H9 (cell line): ENCODE data around the gene ARGFX. TPM values are rescaled to one million over a fixed set of nuclear protein-coding genes. Genes with fewer than 3 reads are reported as not detected.

Experiments
- DNase-seq: peaks from one replicate; pipeline ENCODE4 v3.0.0-alpha.2; 2017
- H2AFZ ChIP-seq: one replicate; pipeline ENCODE4 v1.6.1; 2013; ENCODE audit warnings: mild to moderate bottlenecking, low read length, control low read depth, moderate library complexity
- H2AK5ac ChIP-seq: 2 replicates; pipeline ENCODE4 v1.6.1; 2013; ENCODE audit warnings: low read length, control low read depth, mixed read lengths; ENCODE audit not compliant: insufficient read length
- H2BK120ac ChIP-seq: one replicate; pipeline ENCODE4 v1.6.1; 2013; ENCODE audit warnings: low read depth, mild to moderate bottlenecking, low read length, control low read depth, inconsistent platforms; ENCODE audit not compliant: poor library complexity, severe bottlenecking
- H2BK12ac ChIP-seq: 2 replicates; pipeline ENCODE4 v1.6.1; 2013; ENCODE audit warnings: low read length, control low read depth, mixed read lengths, low read depth; ENCODE audit not compliant: insufficient read length
- H2BK15ac ChIP-seq: 2 replicates; pipeline ENCODE4 v1.6.1; 2013; ENCODE audit warnings: low read depth, low read length, control low read depth
- H2BK20ac ChIP-seq: one replicate; pipeline ENCODE4 v1.6.1; 2013; ENCODE audit warnings: low read depth, mild to moderate bottlenecking, low read length, control low read depth, inconsistent platforms; ENCODE audit not compliant: poor library complexity, severe bottlenecking
- H2BK5ac ChIP-seq: 2 replicates; pipeline ENCODE4 v1.6.1; 2013; ENCODE audit warnings: low read length, control low read depth, mixed read lengths; ENCODE audit not compliant: insufficient read length
- H3K14ac ChIP-seq: 2 replicates; pipeline ENCODE4 v1.6.1; 2013; ENCODE audit warnings: low read length, control low read depth; ENCODE audit not compliant: insufficient read depth
- H3K18ac ChIP-seq: 2 replicates; pipeline ENCODE4 v1.6.1; 2013; ENCODE audit warnings: low read depth, mild to moderate bottlenecking, mixed read lengths, low read length, control low read depth; ENCODE audit not compliant: insufficient read length
- H3K23ac ChIP-seq: 2 replicates; pipeline ENCODE4 v1.6.1; 2013; ENCODE audit warnings: low read length, control low read depth, mixed read lengths, low read depth; ENCODE audit not compliant: insufficient read length
- H3K23me2 ChIP-seq: 2 replicates; pipeline ENCODE4 v1.6.1; 2013; ENCODE audit warnings: low read depth, mild to moderate bottlenecking, mixed read lengths, low read length, control low read depth; ENCODE audit not compliant: insufficient read length, poor library complexity, severe bottlenecking
- H3K27ac ChIP-seq: 2 replicates; pipeline ENCODE4 v1.5.1; 2013; ENCODE audit warnings: low read length, control low read depth, mixed read lengths, low read depth; ENCODE audit not compliant: insufficient read length
- H3K27me3 ChIP-seq: 2 replicates; pipeline ENCODE4 v1.6.1; 2013; ENCODE audit warnings: low read length, control low read depth, inconsistent platforms; ENCODE audit not compliant: insufficient read depth
- H3K4ac ChIP-seq: 2 replicates; pipeline ENCODE4 v1.6.1; 2013; ENCODE audit warnings: low read depth, mild to moderate bottlenecking, control low read depth, inconsistent platforms, low read length, moderate library complexity
- H3K4me1 ChIP-seq: 2 replicates; pipeline ENCODE4 v1.6.1; 2013; ENCODE audit warnings: low read length, control low read depth, inconsistent platforms; ENCODE audit not compliant: insufficient read depth
- H3K4me2 ChIP-seq: 2 replicates; pipeline ENCODE4 v1.6.1; 2013; ENCODE audit warnings: low read length, control low read depth, mixed read lengths; ENCODE audit not compliant: insufficient read length, insufficient read depth
- H3K56ac ChIP-seq: 2 replicates; pipeline ENCODE4 v1.6.1; 2013; ENCODE audit warnings: low read depth, mild to moderate bottlenecking, mixed read lengths, low read length, control low read depth; ENCODE audit not compliant: insufficient read length
- H3K79me1 ChIP-seq: 2 replicates; pipeline ENCODE4 v1.6.1; 2013; ENCODE audit warnings: low read depth, mild to moderate bottlenecking, moderate library complexity, low read length, control low read depth, inconsistent platforms; ENCODE audit not compliant: insufficient read depth, poor library complexity, severe bottlenecking
- H3K79me2 ChIP-seq: 2 replicates; pipeline ENCODE4 v1.6.1; 2013; ENCODE audit warnings: low read length, control low read depth, inconsistent platforms; ENCODE audit not compliant: insufficient read depth
- H3K9ac ChIP-seq: 2 replicates; pipeline ENCODE4 v1.6.1; 2013; ENCODE audit warnings: low read length, control low read depth, mixed read lengths; ENCODE audit not compliant: insufficient read length; ENCODE audit errors: extremely low read depth
- H3K9me3 ChIP-seq: one replicate; pipeline ENCODE4 v1.6.1; 2013; ENCODE audit warnings: low read depth, low read length, inconsistent platforms; ENCODE audit not compliant: control insufficient read depth
- H3T11ph ChIP-seq: one replicate; pipeline ENCODE4 v1.6.1; 2013; ENCODE audit warnings: mild to moderate bottlenecking, low read length, control low read depth, inconsistent platforms
- H4K20me1 ChIP-seq: one replicate; pipeline ENCODE4 v1.6.1; 2013; ENCODE audit not compliant: control insufficient read depth, insufficient read length, insufficient read depth
- H4K5ac ChIP-seq: 2 replicates; pipeline ENCODE4 v1.6.1; 2013; ENCODE audit warnings: low read depth, mild to moderate bottlenecking, mixed read lengths, low read length, control low read depth; ENCODE audit not compliant: insufficient read length
- H4K8ac ChIP-seq: replicated peaks from 2 replicates; pipeline ENCODE4 v1.6.1; 2013; ENCODE audit warnings: low read length, control low read depth, mixed read lengths, low read depth; ENCODE audit not compliant: insufficient read length
- H4K91ac ChIP-seq: 2 replicates; pipeline ENCODE4 v1.6.1; 2013; ENCODE audit warnings: low read depth, mild to moderate bottlenecking, moderate library complexity, mixed read lengths, low read length, control low read depth; ENCODE audit not compliant: insufficient read length
- H3K27ac Mint-ChIP-seq, 3 experiments: 2 replicates in 2 of 3; 3 replicates in 1 of 3; pipeline ENCODE4 v1.8.0; 2020 to 2021; ENCODE audit warnings: mixed read lengths in 3 of 3, mild to moderate bottlenecking in 1 of 3, moderate library complexity in 1 of 3
- H3K27me3 Mint-ChIP-seq: 2 replicates; pipeline ENCODE4 v1.8.0; 2021; ENCODE audit warnings: low read depth, mild to moderate bottlenecking, moderate library complexity, mixed read lengths
- H3K36me3 Mint-ChIP-seq, 3 experiments: 2 replicates in 2 of 3; 3 replicates in 1 of 3; pipeline ENCODE4 v1.8.0; 2020 to 2021; ENCODE audit warnings: low read depth in 3 of 3, mixed read lengths in 3 of 3; ENCODE audit not compliant: insufficient read depth in 1 of 3
- H3K4me1 Mint-ChIP-seq, 2 experiments: 2 replicates each; pipeline ENCODE4 v1.8.0; 2020; ENCODE audit warnings: mixed read lengths in 2 of 2
- H3K4me3 Mint-ChIP-seq, 2 experiments: 2 replicates in 1 of 2; 3 replicates in 1 of 2; pipeline ENCODE4 v1.8.0; 2020 to 2021; ENCODE audit warnings: mild to moderate bottlenecking in 2 of 2, mixed read lengths in 2 of 2, moderate library complexity in 1 of 2
- H3K9me3 Mint-ChIP-seq, 2 experiments: 2 replicates in 1 of 2; 3 replicates in 1 of 2; pipeline ENCODE4 v1.8.0; 2020; ENCODE audit warnings: mild to moderate bottlenecking in 2 of 2, mixed read lengths in 2 of 2, moderate library complexity in 1 of 2
- CTCF ChIP-seq: fragments of 200-600 bp; sonication (generic); conservative IDR thresholded peaks from 3 replicates; pipeline ENCODE4 v1.8.0; 2021; ENCODE audit warnings: antibody characterized with exemption, mild to moderate bottlenecking
- WGBS: extraction: QIAGEN DNeasy Blood & Tissue Kit; methylation state at CpG from one replicate; pipeline ENCODE4 v1.1.7; 2013; ENCODE audit warnings: missing lambda C conversion rate, low lambda C conversion rate, mixed read lengths; ENCODE audit not compliant: insufficient read length; ENCODE audit errors: extremely low coverage; 5-methylcytosine and 5-hydroxymethylcytosine counted together
- total RNA-seq: library from RNA; stranded (reverse); gene quantifications from 2 replicates; pipeline ENCODE4 v1.2.1, GENCODE V29; 2021

The ARGFX gene
- total RNA-seq, 1 experiment from 2014 or later = not detected

GRCh38 chr3:121557426-121557934, 10.3 kb upstream of the ARGFX start:
- H3K56ac ChIP-seq = no peak overlapping the region
- no peak overlapping the region; a peak in 1 of 7 replicates for H3K27ac Mint-ChIP-seq

More at GRCh38 chr3:121557426-121557934, 10.3 kb upstream of the ARGFX start:
- Histone ChIP-seq H3K23ac (no peak overlapping the region), H3K4me2 (no peak overlapping the region), H3K79me1 (no peaks in the 10 kb centered on the region), H2BK15ac (no peak overlapping the region), H3K14ac (no peak overlapping the region), H2BK120ac (no peak overlapping the region), H3K27ac (no peak overlapping the region), H4K20me1 (no peaks in the 10 kb centered on the region), H3K18ac (no peak overlapping the region), H4K8ac (no peak overlapping the region), H3K9ac (no peak overlapping the region), H2BK20ac (no peak overlapping the region), H2BK12ac (no peak overlapping the region), H3K23me2 (no peaks in the 10 kb centered on the region), H3T11ph (no peak overlapping the region), H3K9me3 (no peaks in the 10 kb centered on the region), H4K5ac (no peak overlapping the region), H2AFZ (no peak overlapping the region), H3K4ac (no peak overlapping the region), H2BK5ac (no peak overlapping the region), H3K4me1 (no peaks in the 10 kb centered on the region; the same call in 1 of the 2 replicates), H3K27me3 (no peaks in the 10 kb centered on the region), H3K79me2 (no peaks in the 10 kb centered on the region), H4K91ac (no peak overlapping the region), H2AK5ac (no peak overlapping the region)
- TF ChIP-seq CTCF = no peak
- Mint-ChIP-seq H3K36me3 (peaks cover 0 to 6% (median 2%) of the 10 kb centered on the region in 3 experiments; a peak in 3 of 7 replicates), H3K4me1 (peaks cover 12% of the 10 kb centered on the region in 2 experiments), H3K9me3 (peaks cover 4 to 9% of the 10 kb centered on the region in 2 experiments; a peak in 4 of 5 replicates), H3K27me3 (no peaks in the 10 kb centered on the region), H3K4me3 (no peak overlapping the region)
- WGBS = no CpG with 5 or more reads among the region's 5 CpGs
- no peak for DNase-seq
